CD4-positive, alpha-beta T cell treated with Interleukin-2 at 100 ng/mL for 4 hours (primary cell): Measurements from ENCODE around the gene SCARB2.

ENCODE experiments used
- DNase-seq: peaks from one replicate; pipeline ENCODE4 v3.0.0-alpha.2; 2020; ENCODE audit warnings: low spot score

The SCARB2 gene

DNA sequence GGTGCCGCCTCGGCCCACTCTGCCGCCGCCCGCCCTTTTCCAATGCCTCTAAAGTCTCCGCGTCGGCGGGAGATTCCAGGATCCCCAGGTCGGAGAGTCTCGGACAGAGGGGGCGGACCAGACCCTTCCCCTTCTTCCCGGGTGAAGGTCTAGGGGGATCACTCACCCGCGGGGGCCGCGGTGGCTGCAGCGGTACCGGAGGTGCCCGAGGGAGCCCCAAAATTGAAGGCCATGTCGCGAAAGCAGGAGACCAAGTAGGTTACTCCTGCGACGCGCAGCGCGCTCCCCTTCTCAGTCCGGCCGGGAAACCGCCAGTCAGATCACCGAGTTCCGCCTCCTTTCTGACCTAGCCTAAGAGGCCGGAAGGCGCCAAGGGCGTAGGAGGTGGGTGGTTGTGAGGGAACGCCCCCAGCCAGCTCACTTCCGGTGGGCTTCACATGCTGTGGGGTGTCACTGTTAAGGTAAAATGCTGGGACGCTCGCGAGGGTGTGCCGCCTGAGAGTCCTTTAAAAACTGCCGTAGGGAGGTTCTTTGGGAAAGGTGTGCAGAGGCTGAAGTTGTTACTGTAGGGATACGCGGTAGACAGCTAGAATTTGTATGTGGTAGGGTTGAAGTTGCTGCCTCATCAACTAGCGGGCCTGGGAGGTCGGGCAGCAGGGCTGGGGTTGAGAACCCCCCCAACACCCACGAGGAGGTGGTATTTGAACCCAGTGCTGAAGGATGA, 65.3 kb downstream of the SCARB2 start, which contains the start of gene NUP54:
NUP54 (minus strand) TSS at position 256 of the 724 bp plus-strand sequence; CDS start at position 233, 23 bp downstream.
- peak; percentile 96 for DNase-seq

DNA sequence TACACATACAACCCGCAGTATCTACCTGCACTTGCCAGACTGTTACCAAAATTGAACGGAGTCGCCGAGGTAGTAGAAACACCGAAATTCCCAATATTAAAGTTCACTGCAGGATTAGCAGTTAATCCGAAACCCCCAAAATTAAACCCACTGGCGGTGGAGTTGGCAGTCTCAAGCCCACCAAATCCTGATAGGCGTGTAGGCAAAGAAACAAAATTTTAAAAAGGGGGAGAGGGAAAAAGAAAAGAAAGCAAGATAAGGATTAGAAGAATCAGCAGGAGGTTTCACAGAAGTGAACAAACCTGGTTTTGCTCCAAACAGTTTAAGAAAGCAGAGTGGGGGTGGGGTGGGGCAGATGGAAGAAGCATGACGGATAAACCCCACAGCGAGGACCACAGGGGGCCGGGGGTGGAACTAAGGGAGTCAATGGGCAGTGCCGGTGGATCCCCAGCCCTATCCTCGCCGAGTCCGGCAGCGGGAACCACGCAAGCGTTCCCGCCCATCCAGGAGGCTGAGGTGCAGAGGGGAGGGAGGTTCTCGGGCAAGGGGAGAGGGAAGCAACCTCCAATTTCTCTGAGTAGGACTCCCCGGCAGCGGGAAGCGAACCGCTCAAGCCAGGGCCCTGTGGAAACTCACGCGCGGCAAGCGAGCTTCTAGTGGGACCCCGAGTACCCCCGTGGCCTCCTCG, 66.0 kb downstream of the SCARB2 start:
- DNase-seq, result peak; percentile 10

DNA sequence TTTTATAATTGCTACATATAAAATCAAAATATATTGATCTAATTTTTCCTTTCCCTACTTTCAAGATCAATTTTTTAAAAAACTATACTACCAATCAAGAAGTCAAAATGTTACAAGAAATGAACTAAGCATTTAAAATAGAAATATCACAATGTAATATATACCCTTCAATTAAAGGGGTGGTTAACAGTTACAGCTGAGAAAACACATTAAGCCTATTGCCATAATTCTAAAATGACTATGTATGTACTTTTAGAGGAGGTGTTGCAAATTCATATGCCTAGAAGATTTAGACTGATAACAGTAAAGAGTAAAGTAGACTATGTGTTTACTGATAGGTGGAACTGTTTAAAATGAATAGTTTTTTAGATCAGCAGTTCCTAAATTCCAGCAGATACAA, 69.1 kb downstream of the SCARB2 start:
- no peak for DNase-seq

DNA sequence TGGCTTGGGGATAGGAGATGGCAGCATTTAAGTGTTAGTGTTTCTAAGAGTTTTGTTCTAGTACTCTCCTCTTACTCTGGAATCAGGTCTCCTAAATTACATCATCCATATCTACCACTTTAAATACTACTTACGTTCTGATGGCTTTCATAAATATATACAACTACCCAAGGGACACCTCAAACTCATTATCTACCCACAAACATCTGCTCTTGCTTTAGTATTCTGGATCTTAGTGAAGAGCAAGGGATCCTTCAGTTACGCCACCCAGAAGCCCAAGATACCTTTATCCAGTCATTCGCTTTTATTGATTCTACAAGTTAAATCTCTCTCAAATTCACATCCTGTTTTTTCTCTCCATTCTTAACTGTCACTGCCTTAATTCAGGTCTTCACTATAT, 72.4 kb downstream of the SCARB2 start:
- no peak for DNase-seq

DNA sequence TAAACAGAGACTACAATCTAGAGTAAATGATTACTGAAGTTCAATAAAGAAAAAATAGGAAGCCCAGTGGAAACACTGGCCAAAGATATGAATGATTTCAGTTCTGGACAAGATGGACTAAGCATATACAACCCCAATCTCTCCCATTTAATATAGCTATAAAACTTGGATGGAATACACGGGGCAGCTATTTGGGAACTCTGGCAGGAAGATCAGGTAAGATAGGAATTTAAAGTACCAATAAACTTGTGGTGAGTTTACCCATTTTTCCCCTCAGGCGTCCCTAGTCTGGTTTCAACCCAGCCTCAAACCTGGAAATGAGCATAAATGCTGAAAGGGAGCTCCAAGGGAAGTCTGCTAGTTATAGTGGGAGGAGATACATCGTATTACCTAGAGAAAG, 85.9 kb downstream of the SCARB2 start:
- DNase-seq, result no peak

DNA sequence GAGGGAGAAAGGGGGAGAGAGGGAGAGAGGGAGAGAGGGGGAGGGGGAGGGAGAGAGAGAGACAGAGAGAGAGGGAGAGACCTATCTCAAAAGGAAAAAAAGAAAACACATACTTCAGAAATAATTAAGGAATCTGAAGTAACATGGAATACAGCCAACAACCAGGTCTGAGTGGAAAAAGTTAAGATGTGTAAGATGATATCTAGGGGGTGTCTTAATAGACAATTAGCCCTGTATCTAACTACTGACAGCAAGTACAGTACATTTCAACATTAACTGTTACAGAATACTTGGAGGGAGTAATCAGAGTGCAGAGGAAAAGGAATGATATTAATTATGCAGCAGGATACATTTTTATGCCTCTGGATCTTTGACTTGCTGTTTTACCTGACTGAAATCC, 87.8 kb downstream of the SCARB2 start:
- DNase-seq, result no peak

DNA sequence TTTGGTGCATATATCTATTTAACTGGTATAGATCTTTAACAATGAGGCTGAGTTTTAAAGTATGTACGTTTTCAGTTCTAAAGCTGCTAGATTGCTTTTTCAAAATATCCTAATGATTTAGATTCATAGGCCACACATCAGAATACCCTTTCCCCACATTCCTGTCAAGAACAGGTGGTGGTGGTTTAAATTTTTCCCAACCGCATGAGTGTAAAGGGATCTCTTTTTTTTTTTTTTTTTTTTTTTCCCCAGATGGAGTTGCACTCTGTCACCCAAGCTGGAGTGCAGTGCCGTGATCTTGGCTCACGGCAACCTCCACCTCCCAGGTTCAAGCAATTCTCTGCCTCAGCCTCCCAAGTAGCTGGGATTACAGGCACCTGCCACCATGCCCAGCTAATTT, 93.4 kb downstream of the SCARB2 start:
- DNase-seq, result no peak

DNA sequence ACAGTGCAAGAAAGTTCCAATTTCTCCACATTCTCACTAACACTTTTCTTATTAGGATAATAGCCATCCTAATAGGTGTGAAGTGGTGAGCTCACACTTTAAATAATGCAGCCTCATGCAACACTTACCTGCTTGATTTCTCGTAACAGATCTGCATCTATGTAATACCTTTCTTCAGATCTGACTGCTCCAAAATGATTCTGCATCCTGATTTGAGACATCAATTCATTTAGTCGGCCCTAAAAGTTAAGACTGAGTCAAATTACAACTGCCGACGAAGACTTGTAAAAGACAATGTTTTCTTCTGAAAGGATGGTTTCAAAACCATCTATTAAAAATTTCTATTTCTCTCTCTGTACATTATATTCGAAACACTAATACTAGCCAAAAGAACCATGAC, 96.1 kb downstream of the SCARB2 start:
- DNase-seq, result no peak

DNA sequence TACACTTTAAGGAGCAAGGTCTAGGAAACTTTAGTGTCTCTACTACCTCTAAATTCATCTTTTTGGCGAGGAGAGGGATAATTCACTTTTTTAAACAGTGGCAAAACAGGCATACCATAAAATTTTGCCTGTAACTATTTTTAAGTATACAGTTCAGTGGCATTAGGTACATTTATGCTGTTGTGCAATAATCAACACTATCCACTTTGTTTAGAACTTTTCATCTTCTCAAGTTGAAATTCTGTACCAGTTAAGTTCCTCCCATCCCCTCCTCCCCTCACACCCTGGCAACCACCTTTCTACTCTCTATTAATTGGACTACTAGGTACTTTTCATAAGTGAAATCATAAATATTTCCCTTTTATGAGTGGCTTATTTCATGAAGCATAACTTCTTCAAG, 96.8 kb downstream of the SCARB2 start:
- no peak for DNase-seq
